GM18861 (cell line): ENCODE measurements around the gene MISP.
"Not testable (repeated sequence)": the region's sequence is repeated elsewhere in the genome, so short reads cannot be mapped to it uniquely, and the experiment has no call there.

Experiments
- ATAC-seq: cut with Tn5 transposase; IDR thresholded peaks from one replicate; pipeline ENCODE4 v1.9.1; 2021; ENCODE audit not compliant: unreplicated experiment

The MISP gene

GRCh38 chr19:725461-726089 lies 25.3 kb upstream of the MISP start:
- no peak for ATAC-seq

- no peak for ATAC-seq
Observed at GRCh38 chr19:726993-727956, 23.6 kb upstream of the MISP start.

- no peak for ATAC-seq
Observed at GRCh38 chr19:728011-728410, 22.9 kb upstream of the MISP start.

- not testable (repeated sequence) for ATAC-seq
Observed at GRCh38 chr19:729564-729963, 21.3 kb upstream of the MISP start.

- no peak for ATAC-seq
Observed at GRCh38 chr19:729965-730668, 20.8 kb upstream of the MISP start.

GRCh38 chr19:731000-731399 lies 19.9 kb upstream of the MISP start:
- ATAC-seq = no peak

GRCh38 chr19:732148-733069 lies 18.5 kb upstream of the MISP start:
- ATAC-seq = no peak

GRCh38 chr19:734716-735115 lies 16.2 kb upstream of the MISP start:
- no peak for ATAC-seq

- no peak for ATAC-seq
Observed at GRCh38 chr19:736125-736524, 14.8 kb upstream of the MISP start.

GRCh38 chr19:737591-738093 lies 13.3 kb upstream of the MISP start:
- ATAC-seq = no peak

- ATAC-seq = no peak
Observed at GRCh38 chr19:738509-739128, 12.3 kb upstream of the MISP start.

GRCh38 chr19:739998-740715 lies 10.8 kb upstream of the MISP start:
- no peak for ATAC-seq

GRCh38 chr19:740816-741505 lies 10.0 kb upstream of the MISP start:
- ATAC-seq = not testable (repeated sequence)

- no peak for ATAC-seq
Observed at GRCh38 chr19:741506-742131, 9.3 kb upstream of the MISP start.

GRCh38 chr19:742540-743075 lies 8.3 kb upstream of the MISP start:
- ATAC-seq = no peak

- no peak for ATAC-seq
Observed at GRCh38 chr19:743168-743687, 7.7 kb upstream of the MISP start.

GRCh38 chr19:745138-745537 lies 5.8 kb upstream of the MISP start:
- ATAC-seq = not testable (repeated sequence)
